ENCODE measurements around the gene RRP15. TPM values are rescaled to one million over a fixed set of nuclear protein-coding genes. Genes with fewer than 3 reads are reported as not detected.

Gene RRP15
- total and polyA plus RNA-seq, 2 experiments from 2014 or later: 19.8 to 86.5 TPM

DNA sequence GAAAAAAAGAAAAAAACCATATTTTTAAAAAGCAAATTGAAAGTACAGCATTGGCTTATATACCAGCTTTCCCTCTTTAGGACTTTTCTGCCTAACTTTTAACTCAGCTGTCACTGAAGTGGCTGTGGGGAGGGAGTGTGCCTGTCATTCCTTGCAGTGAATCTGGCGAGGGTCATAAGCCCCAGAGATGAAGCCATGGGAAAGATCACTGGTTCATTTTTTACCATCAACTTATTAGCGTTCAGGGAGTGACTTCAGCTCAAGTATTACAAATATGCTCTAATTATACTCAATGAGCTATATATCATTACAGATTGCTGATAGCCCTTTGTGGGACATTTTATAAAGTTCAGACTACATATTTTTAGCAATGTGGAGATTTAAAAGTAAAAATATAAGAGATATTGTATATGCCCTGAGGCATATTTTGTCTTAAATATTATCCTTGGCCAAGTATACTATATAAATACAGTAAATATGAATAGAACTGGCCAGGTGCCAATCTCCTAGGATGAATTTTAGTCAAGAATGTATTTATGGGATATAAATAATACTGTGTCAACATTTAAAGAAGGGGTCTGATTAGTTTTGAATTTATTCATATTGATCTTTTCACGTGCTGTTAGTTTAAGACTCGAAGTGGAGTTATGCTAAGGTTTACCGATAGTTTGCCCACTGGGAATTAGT lies 64.4 kb downstream of the RRP15 start:
- H3K27ac Mint-ChIP-seq: no peak overlapping the region
- Histone ChIP-seq H3K4me1 (ENCODE audit: insufficient read depth) (peaks cover 26% of the 10 kb centered on the region), H3K4me2 (no peak overlapping the region), H3F3A (replicated peaks; ENCODE audit: low read depth) (peaks cover 4% of the 10 kb centered on the region; the same call in 1 of the 2 replicates), H4K20me1 (replicated peaks; ENCODE audit: insufficient read depth) (no peaks in the 10 kb centered on the region), H3K27me3 (ENCODE audit: insufficient read depth) (peaks cover 20% of the 10 kb centered on the region), H2AFZ (no peak overlapping the region), H3K79me2 (replicated peaks; ENCODE audit: insufficient read depth) (no peaks in the 10 kb centered on the region), H3K4me3 (no peak overlapping the region), H3K9me2 (ENCODE audit: insufficient read depth) (no peaks in the 10 kb centered on the region; the same call in 1 of the 2 replicates), H3K27ac (ENCODE audit: low read depth) (no peak overlapping the region), H3K36me3 (ENCODE audit: insufficient read depth) (no peaks in the 10 kb centered on the region)
- TF ChIP-seq NANOG (IDR thresholded peaks at IDR 0.05; ENCODE audit: borderline replicate concordance): no peak
- no peak for TF ChIP-seq ZNF114 (CRISPR knock-in tag; IDR thresholded peaks at IDR 0.05)
- TF ChIP-seq ZNF331 (CRISPR knock-in tag; IDR thresholded peaks at IDR 0.05; ENCODE audit: low read depth): no peak
- TF ChIP-seq EZH2 (IDR thresholded peaks at IDR 0.05; ENCODE audit: low read depth, unreplicated experiment): no peak
- TF ChIP-seq EZH2phosphoT487 (IDR thresholded peaks at IDR 0.05; ENCODE audit: unreplicated experiment): no peak
- TF ChIP-seq STAT1 (IDR thresholded peaks at IDR 0.05; ENCODE audit: unreplicated experiment): no peak
- TF ChIP-seq, protein P1, sequence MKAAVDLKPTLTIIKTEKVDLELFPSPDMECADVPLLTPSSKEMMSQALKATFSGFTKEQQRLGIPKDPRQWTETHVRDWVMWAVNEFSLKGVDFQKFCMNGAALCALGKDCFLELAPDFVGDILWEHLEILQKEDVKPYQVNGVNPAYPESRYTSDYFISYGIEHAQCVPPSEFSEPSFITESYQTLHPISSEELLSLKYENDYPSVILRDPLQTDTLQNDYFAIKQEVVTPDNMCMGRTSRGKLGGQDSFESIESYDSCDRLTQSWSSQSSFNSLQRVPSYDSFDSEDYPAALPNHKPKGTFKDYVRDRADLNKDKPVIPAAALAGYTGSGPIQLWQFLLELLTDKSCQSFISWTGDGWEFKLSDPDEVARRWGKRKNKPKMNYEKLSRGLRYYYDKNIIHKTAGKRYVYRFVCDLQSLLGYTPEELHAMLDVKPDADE (IDR thresholded peaks at IDR 0.05): no peak
- TF ChIP-seq POLR2AphosphoS5 (IDR thresholded peaks at IDR 0.05; ENCODE audit: low read depth): no peak
- TF ChIP-seq, protein P2, sequence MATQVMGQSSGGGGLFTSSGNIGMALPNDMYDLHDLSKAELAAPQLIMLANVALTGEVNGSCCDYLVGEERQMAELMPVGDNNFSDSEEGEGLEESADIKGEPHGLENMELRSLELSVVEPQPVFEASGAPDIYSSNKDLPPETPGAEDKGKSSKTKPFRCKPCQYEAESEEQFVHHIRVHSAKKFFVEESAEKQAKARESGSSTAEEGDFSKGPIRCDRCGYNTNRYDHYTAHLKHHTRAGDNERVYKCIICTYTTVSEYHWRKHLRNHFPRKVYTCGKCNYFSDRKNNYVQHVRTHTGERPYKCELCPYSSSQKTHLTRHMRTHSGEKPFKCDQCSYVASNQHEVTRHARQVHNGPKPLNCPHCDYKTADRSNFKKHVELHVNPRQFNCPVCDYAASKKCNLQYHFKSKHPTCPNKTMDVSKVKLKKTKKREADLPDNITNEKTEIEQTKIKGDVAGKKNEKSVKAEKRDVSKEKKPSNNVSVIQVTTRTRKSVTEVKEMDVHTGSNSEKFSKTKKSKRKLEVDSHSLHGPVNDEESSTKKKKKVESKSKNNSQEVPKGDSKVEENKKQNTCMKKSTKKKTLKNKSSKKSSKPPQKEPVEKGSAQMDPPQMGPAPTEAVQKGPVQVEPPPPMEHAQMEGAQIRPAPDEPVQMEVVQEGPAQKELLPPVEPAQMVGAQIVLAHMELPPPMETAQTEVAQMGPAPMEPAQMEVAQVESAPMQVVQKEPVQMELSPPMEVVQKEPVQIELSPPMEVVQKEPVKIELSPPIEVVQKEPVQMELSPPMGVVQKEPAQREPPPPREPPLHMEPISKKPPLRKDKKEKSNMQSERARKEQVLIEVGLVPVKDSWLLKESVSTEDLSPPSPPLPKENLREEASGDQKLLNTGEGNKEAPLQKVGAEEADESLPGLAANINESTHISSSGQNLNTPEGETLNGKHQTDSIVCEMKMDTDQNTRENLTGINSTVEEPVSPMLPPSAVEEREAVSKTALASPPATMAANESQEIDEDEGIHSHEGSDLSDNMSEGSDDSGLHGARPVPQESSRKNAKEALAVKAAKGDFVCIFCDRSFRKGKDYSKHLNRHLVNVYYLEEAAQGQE (IDR thresholded peaks at IDR 0.05; ENCODE audit: unreplicated experiment): no peak
- TF ChIP-seq, protein P3, sequence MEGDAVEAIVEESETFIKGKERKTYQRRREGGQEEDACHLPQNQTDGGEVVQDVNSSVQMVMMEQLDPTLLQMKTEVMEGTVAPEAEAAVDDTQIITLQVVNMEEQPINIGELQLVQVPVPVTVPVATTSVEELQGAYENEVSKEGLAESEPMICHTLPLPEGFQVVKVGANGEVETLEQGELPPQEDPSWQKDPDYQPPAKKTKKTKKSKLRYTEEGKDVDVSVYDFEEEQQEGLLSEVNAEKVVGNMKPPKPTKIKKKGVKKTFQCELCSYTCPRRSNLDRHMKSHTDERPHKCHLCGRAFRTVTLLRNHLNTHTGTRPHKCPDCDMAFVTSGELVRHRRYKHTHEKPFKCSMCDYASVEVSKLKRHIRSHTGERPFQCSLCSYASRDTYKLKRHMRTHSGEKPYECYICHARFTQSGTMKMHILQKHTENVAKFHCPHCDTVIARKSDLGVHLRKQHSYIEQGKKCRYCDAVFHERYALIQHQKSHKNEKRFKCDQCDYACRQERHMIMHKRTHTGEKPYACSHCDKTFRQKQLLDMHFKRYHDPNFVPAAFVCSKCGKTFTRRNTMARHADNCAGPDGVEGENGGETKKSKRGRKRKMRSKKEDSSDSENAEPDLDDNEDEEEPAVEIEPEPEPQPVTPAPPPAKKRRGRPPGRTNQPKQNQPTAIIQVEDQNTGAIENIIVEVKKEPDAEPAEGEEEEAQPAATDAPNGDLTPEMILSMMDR (conservative IDR thresholded peaks at IDR 0.05; ENCODE audit: low read depth in 2 of 2): no peak
- no peak for TF ChIP-seq CREB1 (CRISPR knock-in tag; IDR thresholded peaks at IDR 0.05; ENCODE audit: low read depth)
- TF ChIP-seq, protein P4, sequence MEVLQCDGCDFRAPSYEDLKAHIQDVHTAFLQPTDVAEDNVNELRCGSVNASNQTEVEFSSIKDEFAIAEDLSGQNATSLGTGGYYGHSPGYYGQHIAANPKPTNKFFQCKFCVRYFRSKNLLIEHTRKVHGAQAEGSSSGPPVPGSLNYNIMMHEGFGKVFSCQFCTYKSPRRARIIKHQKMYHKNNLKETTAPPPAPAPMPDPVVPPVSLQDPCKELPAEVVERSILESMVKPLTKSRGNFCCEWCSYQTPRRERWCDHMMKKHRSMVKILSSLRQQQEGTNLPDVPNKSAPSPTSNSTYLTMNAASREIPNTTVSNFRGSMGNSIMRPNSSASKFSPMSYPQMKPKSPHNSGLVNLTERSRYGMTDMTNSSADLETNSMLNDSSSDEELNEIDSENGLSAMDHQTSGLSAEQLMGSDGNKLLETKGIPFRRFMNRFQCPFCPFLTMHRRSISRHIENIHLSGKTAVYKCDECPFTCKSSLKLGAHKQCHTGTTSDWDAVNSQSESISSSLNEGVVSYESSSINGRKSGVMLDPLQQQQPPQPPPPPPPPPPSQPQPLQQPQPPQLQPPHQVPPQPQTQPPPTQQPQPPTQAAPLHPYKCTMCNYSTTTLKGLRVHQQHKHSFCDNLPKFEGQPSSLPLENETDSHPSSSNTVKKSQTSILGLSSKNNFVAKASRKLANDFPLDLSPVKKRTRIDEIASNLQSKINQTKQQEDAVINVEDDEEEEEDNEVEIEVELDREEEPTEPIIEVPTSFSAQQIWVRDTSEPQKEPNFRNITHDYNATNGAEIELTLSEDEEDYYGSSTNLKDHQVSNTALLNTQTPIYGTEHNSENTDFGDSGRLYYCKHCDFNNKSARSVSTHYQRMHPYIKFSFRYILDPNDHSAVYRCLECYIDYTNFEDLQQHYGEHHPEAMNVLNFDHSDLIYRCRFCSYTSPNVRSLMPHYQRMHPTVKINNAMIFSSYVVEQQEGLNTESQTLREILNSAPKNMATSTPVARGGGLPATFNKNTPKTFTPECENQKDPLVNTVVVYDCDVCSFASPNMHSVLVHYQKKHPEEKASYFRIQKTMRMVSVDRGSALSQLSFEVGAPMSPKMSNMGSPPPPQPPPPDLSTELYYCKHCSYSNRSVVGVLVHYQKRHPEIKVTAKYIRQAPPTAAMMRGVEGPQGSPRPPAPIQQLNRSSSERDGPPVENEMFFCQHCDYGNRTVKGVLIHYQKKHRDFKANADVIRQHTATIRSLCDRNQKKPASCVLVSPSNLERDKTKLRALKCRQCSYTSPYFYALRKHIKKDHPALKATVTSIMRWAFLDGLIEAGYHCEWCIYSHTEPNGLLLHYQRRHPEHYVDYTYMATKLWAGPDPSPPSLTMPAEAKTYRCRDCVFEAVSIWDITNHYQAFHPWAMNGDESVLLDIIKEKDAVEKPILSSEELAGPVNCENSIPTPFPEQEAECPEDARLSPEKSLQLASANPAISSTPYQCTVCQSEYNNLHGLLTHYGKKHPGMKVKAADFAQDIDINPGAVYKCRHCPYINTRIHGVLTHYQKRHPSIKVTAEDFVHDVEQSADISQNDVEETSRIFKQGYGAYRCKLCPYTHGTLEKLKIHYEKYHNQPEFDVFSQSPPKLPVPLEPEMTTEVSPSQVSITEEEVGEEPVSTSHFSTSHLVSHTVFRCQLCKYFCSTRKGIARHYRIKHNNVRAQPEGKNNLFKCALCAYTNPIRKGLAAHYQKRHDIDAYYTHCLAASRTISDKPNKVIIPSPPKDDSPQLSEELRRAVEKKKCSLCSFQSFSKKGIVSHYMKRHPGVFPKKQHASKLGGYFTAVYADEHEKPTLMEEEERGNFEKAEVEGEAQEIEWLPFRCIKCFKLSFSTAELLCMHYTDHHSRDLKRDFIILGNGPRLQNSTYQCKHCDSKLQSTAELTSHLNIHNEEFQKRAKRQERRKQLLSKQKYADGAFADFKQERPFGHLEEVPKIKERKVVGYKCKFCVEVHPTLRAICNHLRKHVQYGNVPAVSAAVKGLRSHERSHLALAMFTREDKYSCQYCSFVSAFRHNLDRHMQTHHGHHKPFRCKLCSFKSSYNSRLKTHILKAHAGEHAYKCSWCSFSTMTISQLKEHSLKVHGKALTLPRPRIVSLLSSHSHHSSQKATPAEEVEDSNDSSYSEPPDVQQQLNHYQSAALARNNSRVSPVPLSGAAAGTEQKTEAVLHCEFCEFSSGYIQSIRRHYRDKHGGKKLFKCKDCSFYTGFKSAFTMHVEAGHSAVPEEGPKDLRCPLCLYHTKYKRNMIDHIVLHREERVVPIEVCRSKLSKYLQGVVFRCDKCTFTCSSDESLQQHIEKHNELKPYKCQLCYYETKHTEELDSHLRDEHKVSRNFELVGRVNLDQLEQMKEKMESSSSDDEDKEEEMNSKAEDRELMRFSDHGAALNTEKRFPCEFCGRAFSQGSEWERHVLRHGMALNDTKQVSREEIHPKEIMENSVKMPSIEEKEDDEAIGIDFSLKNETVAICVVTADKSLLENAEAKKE (CRISPR knock-in tag; IDR thresholded peaks at IDR 0.05): no peak
- TF ChIP-seq JUNB (IDR thresholded peaks at IDR 0.05; ENCODE audit: unreplicated experiment): no peak
- peaks cover 3% of the 10 kb centered on the region; the same call in 1 of the 3 replicates for H3K36me3 Mint-ChIP-seq (ENCODE audit: low read depth)
- DNase-seq (ENCODE audit: low spot score): no peak
- ATAC-seq: no peak
- H3K9me3 Mint-ChIP-seq: no peaks in the 10 kb centered on the region
- peaks cover 2% of the 10 kb centered on the region for H3K27me3 Mint-ChIP-seq (ENCODE audit: insufficient read depth, low read depth, poor library complexity)
- no peak overlapping the region for H3K4me3 Mint-ChIP-seq
- peaks cover 32% of the 10 kb centered on the region for H3K4me1 Mint-ChIP-seq
